K562 (cell line): Measurements from ENCODE around the gene GTPBP2. TPM values are rescaled to one million over a fixed set of nuclear protein-coding genes. Genes with fewer than 3 reads are reported as not detected.

Source experiments
- CEBPB ChIP-seq: fragments of 450-650 bp; IDR thresholded peaks from 2 replicates; pipeline ENCODE4 v1.6.1; 2016; ENCODE audit warnings: missing genetic modification characterization, missing compliant biosample characterization
- FOXK2 ChIP-seq, 2 experiments: fragments of 450-650 bp; IDR thresholded peaks in 1 of 2; conservative IDR thresholded peaks in 1 of 2; 2 replicates each; pipeline ENCODE4 v1.6.1; 2016; ENCODE audit warnings: low read depth in 2 of 2, mild to moderate bottlenecking in 1 of 2
- HMG20A ChIP-seq: fragments of 450-650 bp; formaldehyde crosslinking; conservative IDR thresholded peaks from 2 replicates; pipeline ENCODE4 v1.4.0; 2020; ENCODE audit warnings: mild to moderate bottlenecking, mixed read lengths
- KDM2B ChIP-seq: fragments of 250-450 bp; sonication (Bioruptor Pico); IDR thresholded peaks from 2 replicates; pipeline ENCODE4 v1.8.0; 2021; ENCODE audit warnings: mild to moderate bottlenecking, moderate library complexity
- MBD1 ChIP-seq: fragments of 250-450 bp; sonication (Bioruptor Pico); IDR thresholded peaks from 2 replicates; pipeline ENCODE4 v1.8.0; 2022; ENCODE audit warnings: inconsistent platforms
- MLLT1 ChIP-seq, 2 experiments: fragments of 450-650 bp; IDR thresholded peaks; 2 replicates each; pipeline ENCODE4 v1.6.1; 2016
- MLX ChIP-seq, 2 experiments: fragments of 450-650 bp in 1 of 2; sonication (generic) in 1 of 2; formaldehyde crosslinking; conservative IDR thresholded peaks; 2 replicates each; pipeline versions ENCODE4 v1.4.0 to v1.8.1; 2020 to 2022; ENCODE audit warnings: mild to moderate bottlenecking in 1 of 2, missing genetic modification reagents in 1 of 2
- POLR2H ChIP-seq: IDR thresholded peaks from 2 replicates; pipeline ENCODE4 v1.6.1; 2016; ENCODE audit warnings: missing genetic modification characterization, low read depth, mild to moderate bottlenecking, control low read depth, missing compliant biosample characterization, moderate library complexity
- RBM15 ChIP-seq: fragments of 200-400 bp; formaldehyde crosslinking; IDR thresholded peaks from 2 replicates; pipeline ENCODE4 v1.6.1; 2018; ENCODE audit warnings: mild to moderate bottlenecking, low read length, moderate library complexity; ENCODE audit not compliant: insufficient read depth
- RBM39 ChIP-seq: fragments of 200-400 bp; formaldehyde crosslinking; optimal IDR thresholded peaks from 2 replicates; pipeline ENCODE3; 2018; ENCODE audit warnings: low read depth, low read length
- SLC30A9 ChIP-seq: fragments of 250-450 bp; sonication (Bioruptor Pico); IDR thresholded peaks from 2 replicates; pipeline ENCODE4 v1.8.0; 2022; ENCODE audit warnings: mild to moderate bottlenecking, moderate library complexity
- TCF7 ChIP-seq: sonication (generic); IDR thresholded peaks from 2 replicates; pipeline ENCODE4 v1.6.1; 2016; ENCODE audit warnings: antibody characterized with exemption, borderline replicate concordance
- TFAP4 ChIP-seq: sonication (generic); formaldehyde crosslinking; IDR thresholded peaks from 2 replicates; pipeline ENCODE4 v1.8.0; 2022; ENCODE audit warnings: missing genetic modification reagents, mild to moderate bottlenecking, moderate library complexity, borderline replicate concordance
- ZNF133 ChIP-seq: fragments of 250-450 bp; sonication (Bioruptor Pico); IDR thresholded peaks from 2 replicates; pipeline ENCODE4 v1.4.0; 2020; ENCODE audit warnings: mild to moderate bottlenecking
- ZNF717 ChIP-seq: fragments of 250-450 bp; sonication (Bioruptor Pico); IDR thresholded peaks from 2 replicates; pipeline ENCODE4 v1.5.0; 2021
- polyA plus RNA-seq, 8 experiments: library from polyadenylated mRNA; depleted of rRNA in 4 of 8; stranded (reverse) in 5 of 8; unstranded in 3 of 8; fragments of >200 nt; fragmentation: Nextera tagmentation in 2 of 8; fragmentation: Illumina TruSeq in 1 of 8; extraction: Ambion mirVana in 2 of 8; extraction: Trizol in 1 of 8; gene quantifications; 2 replicates each; pipeline versions ENCODE4 v1.2.1 to v1.2.3, GENCODE V29; 2011 to 2014; ENCODE audit warnings: inconsistent platforms in 1 of 8, missing spikeins in 1 of 8
- total RNA-seq, 7 experiments: library from RNA; depleted of rRNA in 6 of 7; stranded (reverse); fragments of >200 nt in 6 of 7; fragmentation: Illumina TruSeq in 2 of 7; extraction: Trizol in 2 of 7; gene quantifications; 2 replicates each; pipeline versions ENCODE4 v1.2.1 to v1.2.3, GENCODE V29; 2011 to 2021; ENCODE audit warnings: low replicate concordance in 1 of 7
- TF ChIP-seq, protein P1 (sequence below): sonication (generic); formaldehyde crosslinking; IDR thresholded peaks from 2 replicates; pipeline ENCODE4 v1.8.0; 2023; ENCODE audit warnings: mild to moderate bottlenecking, missing genetic modification reagents
- TF ChIP-seq, protein P2 (sequence below): sonication (generic); IDR thresholded peaks from 2 replicates; pipeline ENCODE4 v1.6.1; 2016

GTPBP2 gene
- total and polyA plus RNA-seq, 9 of the 15 experiments (the other 6 are each of a cell fraction or from before 2014, with no cell fraction given) = 48.4 to 196 (median 111) TPM

DNA sequence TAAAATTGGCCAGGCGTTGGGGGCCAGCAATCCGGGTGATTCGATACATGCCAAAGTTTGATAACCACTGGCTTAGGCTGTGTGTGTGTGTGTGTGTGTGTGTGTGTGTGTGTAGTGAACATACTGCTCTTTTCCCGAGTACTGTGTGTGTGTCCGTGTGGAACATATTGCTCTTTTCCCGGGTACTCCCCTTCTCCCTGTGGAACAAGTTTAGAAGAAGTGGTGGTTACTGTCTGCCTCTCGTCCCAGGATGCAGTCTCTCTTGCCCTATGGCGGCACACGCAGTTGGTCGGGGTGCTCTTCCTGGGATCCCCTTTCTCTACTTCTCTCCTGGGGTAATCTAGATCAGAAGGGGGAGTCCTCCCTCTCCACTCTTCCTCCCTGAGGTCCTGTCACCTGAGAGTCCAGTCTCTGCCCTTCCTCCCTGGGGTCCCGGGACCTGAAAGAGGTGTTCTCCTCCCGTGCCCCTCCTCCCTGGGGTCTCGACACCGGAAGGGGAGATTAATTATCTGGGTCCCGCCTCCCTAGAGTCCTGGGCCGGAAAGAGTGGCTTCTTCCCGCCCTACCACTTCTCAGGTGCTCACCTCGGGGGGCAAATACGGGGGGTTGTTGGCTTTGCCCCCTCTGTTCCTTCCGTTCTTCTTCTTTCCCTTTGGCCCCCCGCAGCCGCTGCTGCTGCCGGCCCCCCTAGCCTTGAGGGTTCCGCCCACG lies 516 bp downstream of the GTPBP2 start (continued):
- peak; percentile 97 to 99 for TF ChIP-seq MLLT1 (IDR thresholded peaks at IDR 0.05)
- TF ChIP-seq, protein P1, sequence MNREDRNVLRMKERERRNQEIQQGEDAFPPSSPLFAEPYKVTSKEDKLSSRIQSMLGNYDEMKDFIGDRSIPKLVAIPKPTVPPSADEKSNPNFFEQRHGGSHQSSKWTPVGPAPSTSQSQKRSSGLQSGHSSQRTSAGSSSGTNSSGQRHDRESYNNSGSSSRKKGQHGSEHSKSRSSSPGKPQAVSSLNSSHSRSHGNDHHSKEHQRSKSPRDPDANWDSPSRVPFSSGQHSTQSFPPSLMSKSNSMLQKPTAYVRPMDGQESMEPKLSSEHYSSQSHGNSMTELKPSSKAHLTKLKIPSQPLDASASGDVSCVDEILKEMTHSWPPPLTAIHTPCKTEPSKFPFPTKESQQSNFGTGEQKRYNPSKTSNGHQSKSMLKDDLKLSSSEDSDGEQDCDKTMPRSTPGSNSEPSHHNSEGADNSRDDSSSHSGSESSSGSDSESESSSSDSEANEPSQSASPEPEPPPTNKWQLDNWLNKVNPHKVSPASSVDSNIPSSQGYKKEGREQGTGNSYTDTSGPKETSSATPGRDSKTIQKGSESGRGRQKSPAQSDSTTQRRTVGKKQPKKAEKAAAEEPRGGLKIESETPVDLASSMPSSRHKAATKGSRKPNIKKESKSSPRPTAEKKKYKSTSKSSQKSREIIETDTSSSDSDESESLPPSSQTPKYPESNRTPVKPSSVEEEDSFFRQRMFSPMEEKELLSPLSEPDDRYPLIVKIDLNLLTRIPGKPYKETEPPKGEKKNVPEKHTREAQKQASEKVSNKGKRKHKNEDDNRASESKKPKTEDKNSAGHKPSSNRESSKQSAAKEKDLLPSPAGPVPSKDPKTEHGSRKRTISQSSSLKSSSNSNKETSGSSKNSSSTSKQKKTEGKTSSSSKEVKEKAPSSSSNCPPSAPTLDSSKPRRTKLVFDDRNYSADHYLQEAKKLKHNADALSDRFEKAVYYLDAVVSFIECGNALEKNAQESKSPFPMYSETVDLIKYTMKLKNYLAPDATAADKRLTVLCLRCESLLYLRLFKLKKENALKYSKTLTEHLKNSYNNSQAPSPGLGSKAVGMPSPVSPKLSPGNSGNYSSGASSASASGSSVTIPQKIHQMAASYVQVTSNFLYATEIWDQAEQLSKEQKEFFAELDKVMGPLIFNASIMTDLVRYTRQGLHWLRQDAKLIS = peak; percentile 10; the same call in 1 of the 2 replicates
- TF ChIP-seq MBD1 (CRISPR knock-in tag) = no peak
- TF ChIP-seq CEBPB (tag) = no peak
- peak in 1 of 2 experiments; percentile 74; a peak in 1 of 4 replicates for TF ChIP-seq MLX (CRISPR knock-in tag; conservative IDR thresholded peaks at IDR 0.05)
- no peak for TF ChIP-seq HMG20A (CRISPR knock-in tag)
- peak; percentile 31 for TF ChIP-seq TFAP4
- no peak for TF ChIP-seq FOXK2 (conservative IDR thresholded peaks at IDR 0.05 in 1 of 2, IDR thresholded peaks at IDR 0.05 in 1 of 2; ENCODE audit: low read depth in 2 of 2)
- TF ChIP-seq, protein P2, sequence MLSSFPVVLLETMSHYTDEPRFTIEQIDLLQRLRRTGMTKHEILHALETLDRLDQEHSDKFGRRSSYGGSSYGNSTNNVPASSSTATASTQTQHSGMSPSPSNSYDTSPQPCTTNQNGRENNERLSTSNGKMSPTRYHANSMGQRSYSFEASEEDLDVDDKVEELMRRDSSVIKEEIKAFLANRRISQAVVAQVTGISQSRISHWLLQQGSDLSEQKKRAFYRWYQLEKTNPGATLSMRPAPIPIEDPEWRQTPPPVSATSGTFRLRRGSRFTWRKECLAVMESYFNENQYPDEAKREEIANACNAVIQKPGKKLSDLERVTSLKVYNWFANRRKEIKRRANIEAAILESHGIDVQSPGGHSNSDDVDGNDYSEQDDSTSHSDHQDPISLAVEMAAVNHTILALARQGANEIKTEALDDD = no peak
- no peak for TF ChIP-seq RBM39
- TF ChIP-seq RBM15 = no peak
- no peak for TF ChIP-seq ZNF133 (CRISPR knock-in tag)
- no peak for TF ChIP-seq TCF7
- no peak for TF ChIP-seq SLC30A9 (CRISPR knock-in tag)
- no peak for TF ChIP-seq KDM2B (CRISPR knock-in tag)
- TF ChIP-seq ZNF717 = peak; percentile 74; the same call in 1 of the 2 replicates
- no peak for TF ChIP-seq POLR2H (tag)
